ENCODE results near the gene FREM1. TPM values are rescaled to one million over a fixed set of nuclear protein-coding genes. Genes with fewer than 3 reads are reported as not detected.

Gene FREM1
- total RNA-seq, 1 donor, result under 0.01 TPM

GRCh38 chr9:14899815-14900193, 10.4 kb downstream of the FREM1 start:
- Histone ChIP-seq H3K27me3 (ENCODE audit: insufficient read depth, low read length) (no peaks in the 10 kb centered on the region), H3K4me3 (ENCODE audit: low read length) (no peak overlapping the region), H3K9me3 (ENCODE audit: low read depth, low read length) (no peaks in the 10 kb centered on the region), H3K4me1 (ENCODE audit: insufficient read depth, low read length) (no peaks in the 10 kb centered on the region)

- H3K27me3 ChIP-seq (ENCODE audit: insufficient read depth, low read length), result no peaks in the 10 kb centered on the region
- H3K4me3 ChIP-seq (ENCODE audit: low read length), result no peak overlapping the region
- no peaks in the 10 kb centered on the region for H3K9me3 ChIP-seq (ENCODE audit: low read depth, low read length)
- no peaks in the 10 kb centered on the region for H3K4me1 ChIP-seq (ENCODE audit: insufficient read depth, low read length)
These were observed 11.0 kb downstream of the FREM1 start for GRCh38 chr9:14899042-14899814.

- H3K4me3 ChIP-seq (ENCODE audit: low read length), result no peak overlapping the region
- no peaks in the 10 kb centered on the region for H3K4me1 ChIP-seq (ENCODE audit: insufficient read depth, low read length)
- no peaks in the 10 kb centered on the region for H3K27me3 ChIP-seq (ENCODE audit: insufficient read depth, low read length)
- H3K9me3 ChIP-seq (ENCODE audit: low read depth, low read length), result no peaks in the 10 kb centered on the region
These were observed 14.4 kb downstream of the FREM1 start for GRCh38 chr9:14895806-14896205.

GRCh38 chr9:14893280-14893679, 16.9 kb downstream of the FREM1 start:
- Histone ChIP-seq H3K9me3 (ENCODE audit: low read depth, low read length) (no peaks in the 10 kb centered on the region), H3K4me3 (ENCODE audit: low read length) (no peak overlapping the region), H3K4me1 (ENCODE audit: insufficient read depth, low read length) (no peaks in the 10 kb centered on the region)

GRCh38 chr9:14891332-14891731, 18.9 kb downstream of the FREM1 start:
- Histone ChIP-seq H3K4me1 (ENCODE audit: insufficient read depth, low read length) (no peaks in the 10 kb centered on the region), H3K9me3 (ENCODE audit: low read depth, low read length) (no peaks in the 10 kb centered on the region), H3K27me3 (ENCODE audit: insufficient read depth, low read length) (no peaks in the 10 kb centered on the region), H3K4me3 (ENCODE audit: low read length) (no peak overlapping the region)

More at GRCh38 chr9:14893280-14893679, 16.9 kb downstream of the FREM1 start:
- no peaks in the 10 kb centered on the region for H3K27me3 ChIP-seq (ENCODE audit: insufficient read depth, low read length)

GRCh38 chr9:14889451-14889850, 20.8 kb downstream of the FREM1 start:
- no peaks in the 10 kb centered on the region for H3K4me1 ChIP-seq (ENCODE audit: insufficient read depth, low read length)
- no peak overlapping the region for H3K4me3 ChIP-seq (ENCODE audit: low read length)
- no peaks in the 10 kb centered on the region for H3K27me3 ChIP-seq (ENCODE audit: insufficient read depth, low read length)
- no peaks in the 10 kb centered on the region for H3K9me3 ChIP-seq (ENCODE audit: low read depth, low read length)

- no peaks in the 10 kb centered on the region for H3K27me3 ChIP-seq (ENCODE audit: insufficient read depth, low read length)
- H3K4me1 ChIP-seq (ENCODE audit: insufficient read depth, low read length), result no peaks in the 10 kb centered on the region
- no peak overlapping the region for H3K4me3 ChIP-seq (ENCODE audit: low read length)
- H3K9me3 ChIP-seq (ENCODE audit: low read depth, low read length), result no peaks in the 10 kb centered on the region
These were observed 21.4 kb downstream of the FREM1 start for GRCh38 chr9:14888875-14889274.

- no peaks in the 10 kb centered on the region for H3K9me3 ChIP-seq (ENCODE audit: low read depth, low read length)
- no peaks in the 10 kb centered on the region for H3K27me3 ChIP-seq (ENCODE audit: insufficient read depth, low read length)
- H3K4me1 ChIP-seq (ENCODE audit: insufficient read depth, low read length), result no peaks in the 10 kb centered on the region
- H3K4me3 ChIP-seq (ENCODE audit: low read length), result no peak overlapping the region
These were observed 22.0 kb downstream of the FREM1 start for GRCh38 chr9:14888272-14888671.

GRCh38 chr9:14887149-14887548, 23.1 kb downstream of the FREM1 start:
- Histone ChIP-seq H3K27me3 (ENCODE audit: insufficient read depth, low read length) (no peaks in the 10 kb centered on the region), H3K4me1 (ENCODE audit: insufficient read depth, low read length) (no peaks in the 10 kb centered on the region), H3K4me3 (ENCODE audit: low read length) (no peak overlapping the region), H3K9me3 (ENCODE audit: low read depth, low read length) (no peaks in the 10 kb centered on the region)

GRCh38 chr9:14883310-14883944, 26.8 kb downstream of the FREM1 start:
- Histone ChIP-seq H3K4me3 (ENCODE audit: low read length) (no peak overlapping the region), H3K27me3 (ENCODE audit: insufficient read depth, low read length) (peaks cover 3% of the 10 kb centered on the region), H3K4me1 (ENCODE audit: insufficient read depth, low read length) (no peaks in the 10 kb centered on the region), H3K9me3 (ENCODE audit: low read depth, low read length) (no peaks in the 10 kb centered on the region)

GRCh38 chr9:14882090-14882489, 28.1 kb downstream of the FREM1 start:
- H3K9me3 ChIP-seq (ENCODE audit: low read depth, low read length), result no peaks in the 10 kb centered on the region
- H3K27me3 ChIP-seq (ENCODE audit: insufficient read depth, low read length), result peaks cover 3% of the 10 kb centered on the region
- H3K4me3 ChIP-seq (ENCODE audit: low read length), result no peak overlapping the region
- H3K4me1 ChIP-seq (ENCODE audit: insufficient read depth, low read length), result no peaks in the 10 kb centered on the region

- Histone ChIP-seq H3K4me1 (ENCODE audit: insufficient read depth, low read length) (no peaks in the 10 kb centered on the region), H3K9me3 (ENCODE audit: low read depth, low read length) (no peaks in the 10 kb centered on the region), H3K4me3 (ENCODE audit: low read length) (no peak overlapping the region), H3K27me3 (ENCODE audit: insufficient read depth, low read length) (peaks cover 3% of the 10 kb centered on the region)
These were observed 29.2 kb downstream of the FREM1 start for GRCh38 chr9:14881006-14881405.

- no peaks in the 10 kb centered on the region for H3K9me3 ChIP-seq (ENCODE audit: low read depth, low read length)
- H3K4me1 ChIP-seq (ENCODE audit: insufficient read depth, low read length), result no peaks in the 10 kb centered on the region
- no peak overlapping the region for H3K4me3 ChIP-seq (ENCODE audit: low read length)
- no peaks in the 10 kb centered on the region for H3K27me3 ChIP-seq (ENCODE audit: insufficient read depth, low read length)
These were observed 40.1 kb downstream of the FREM1 start for GRCh38 chr9:14870090-14870489.

GRCh38 chr9:14869671-14870070, 40.6 kb downstream of the FREM1 start:
- H3K4me1 ChIP-seq (ENCODE audit: insufficient read depth, low read length), result no peaks in the 10 kb centered on the region
- no peaks in the 10 kb centered on the region for H3K9me3 ChIP-seq (ENCODE audit: low read depth, low read length)
- no peaks in the 10 kb centered on the region for H3K27me3 ChIP-seq (ENCODE audit: insufficient read depth, low read length)
- H3K4me3 ChIP-seq (ENCODE audit: low read length), result no peak overlapping the region

GRCh38 chr9:14868772-14869583, 41.2 kb downstream of the FREM1 start:
- Histone ChIP-seq H3K27me3 (ENCODE audit: insufficient read depth, low read length) (no peaks in the 10 kb centered on the region), H3K4me3 (ENCODE audit: low read length) (no peak overlapping the region), H3K4me1 (ENCODE audit: insufficient read depth, low read length) (no peaks in the 10 kb centered on the region), H3K9me3 (ENCODE audit: low read depth, low read length) (no peaks in the 10 kb centered on the region)

Measured in mononuclear cell (primary cell).